Anterior cingulate cortex (tissue), 58 donors: ENCODE data around the gene ZNF684.
"Not testable (repeated sequence)": the region's sequence is repeated elsewhere in the genome, so short reads cannot be mapped to it uniquely, and the experiment has no call there.

Source experiments
- DNase-seq, 58 donors: peaks; one replicate each; lab custom pipeline; 2025; lab: John Stamatoyannopoulos, UW

The ZNF684 gene

DNA sequence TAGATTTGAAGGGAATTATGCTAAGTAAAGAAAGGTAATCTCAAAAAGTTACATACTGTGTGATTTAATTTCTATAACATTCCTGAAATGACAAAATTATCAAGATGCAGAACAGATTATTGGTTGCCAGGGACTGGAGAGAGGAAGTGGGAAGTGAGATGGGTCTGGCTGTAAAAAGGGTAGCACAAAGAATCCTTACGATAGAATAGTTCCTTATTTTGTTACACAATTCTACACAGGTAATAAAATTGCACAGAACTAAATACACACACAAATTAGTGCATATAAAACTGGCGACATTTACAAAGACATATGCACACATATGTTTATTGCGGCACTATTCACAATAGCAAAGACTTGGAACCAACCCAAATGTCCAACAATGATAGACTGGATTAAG, 33.5 kb downstream of the ZNF684 start:
- no peak for DNase-seq

DNA sequence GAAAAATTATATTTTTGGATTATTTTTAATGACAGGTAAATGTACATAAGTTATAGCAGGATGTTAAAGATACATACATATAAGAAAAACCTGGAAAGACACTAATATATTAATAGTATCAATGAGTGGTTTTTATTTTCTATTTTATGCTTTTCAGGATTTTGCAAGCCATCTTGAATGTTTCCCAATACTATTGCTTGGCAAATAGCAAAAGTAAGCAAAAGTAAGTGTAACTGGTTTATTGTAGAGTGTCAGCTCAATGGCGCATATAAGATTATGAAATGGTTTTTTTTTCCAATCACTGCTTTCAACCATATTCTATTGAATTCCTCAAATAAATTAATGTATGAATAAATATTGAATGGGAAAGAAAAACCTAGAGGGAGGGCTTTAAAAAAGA, 36.4 kb downstream of the ZNF684 start:
- no peak for DNase-seq

DNA sequence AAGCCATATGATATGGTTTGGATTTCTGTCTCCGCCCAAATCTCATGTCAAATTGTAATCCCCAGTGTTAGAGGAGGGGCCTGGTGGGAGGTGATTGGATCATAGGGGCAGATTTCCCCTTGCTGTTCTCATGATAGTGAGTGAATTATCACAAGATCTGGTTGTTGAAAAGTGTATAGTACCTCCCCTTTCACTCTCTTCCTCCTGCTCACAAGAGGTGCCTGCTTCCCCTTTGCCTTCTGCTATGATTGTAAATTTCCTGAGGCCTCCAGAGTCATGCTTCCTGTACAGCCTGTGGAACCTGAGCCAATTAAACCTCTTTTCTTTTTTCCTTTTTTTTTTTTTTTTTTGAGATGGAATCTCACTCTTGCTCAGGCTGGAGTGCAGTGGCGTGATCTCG, 43.4 kb downstream of the ZNF684 start:
- DNase-seq = not testable (repeated sequence)

DNA sequence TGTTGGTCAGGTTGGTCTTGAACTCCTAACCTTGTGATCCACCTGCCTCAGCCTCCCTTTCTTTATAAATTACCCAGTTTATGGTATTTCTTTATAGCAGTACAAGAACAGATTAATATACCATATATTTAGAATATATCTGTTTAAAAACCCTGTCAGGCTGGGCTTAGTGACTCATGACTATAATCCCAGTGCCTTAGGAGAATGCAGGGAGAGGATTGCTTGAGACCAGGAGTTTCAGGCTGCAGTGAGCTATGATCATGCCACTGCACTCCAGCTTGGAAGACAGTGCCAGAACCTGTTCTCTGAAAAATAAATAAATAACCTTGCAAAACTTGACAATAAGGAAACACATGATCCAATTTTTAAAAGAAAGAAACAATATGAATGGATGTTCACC, 43.9 kb downstream of the ZNF684 start:
- DNase-seq = no peak

DNA sequence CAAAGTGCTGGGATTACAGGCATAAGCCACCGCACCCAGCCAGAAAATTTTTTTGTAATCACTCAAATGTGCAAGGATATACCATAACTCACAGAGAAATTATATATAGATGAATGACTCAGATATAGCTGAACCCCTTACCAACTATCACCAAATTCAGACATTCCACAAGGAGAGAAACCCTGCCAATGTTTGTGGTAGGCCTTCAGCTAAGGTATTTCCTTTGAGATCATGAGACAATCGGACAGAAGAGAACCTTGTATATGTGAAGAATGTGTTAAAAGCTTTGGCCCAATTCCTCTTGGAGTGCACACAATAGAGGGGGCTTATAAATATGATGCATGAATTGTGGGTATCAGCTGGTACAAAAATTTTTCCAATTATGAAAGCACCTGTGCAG, 50.7 kb downstream of the ZNF684 start:
- DNase-seq = no peak

DNA sequence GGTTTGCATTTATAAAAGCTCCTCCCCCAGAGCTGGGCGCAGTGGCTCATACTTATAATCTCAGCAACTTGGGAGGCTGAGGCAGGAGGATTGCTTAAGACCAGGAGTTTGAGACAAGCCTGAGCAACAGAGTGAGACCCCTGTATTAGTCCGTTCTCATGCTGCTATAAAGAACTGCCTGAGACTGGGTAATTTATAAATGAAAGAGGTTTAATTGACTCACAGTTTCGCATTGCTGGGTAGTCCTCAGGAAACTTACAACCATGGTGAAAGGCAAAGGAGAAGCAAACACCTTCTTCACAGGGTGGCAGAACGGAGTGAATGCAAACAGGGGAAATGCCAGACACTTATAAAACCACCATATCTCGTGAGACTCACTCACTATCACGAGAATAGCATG, 52.5 kb downstream of the ZNF684 start:
- DNase-seq = no peak

DNA sequence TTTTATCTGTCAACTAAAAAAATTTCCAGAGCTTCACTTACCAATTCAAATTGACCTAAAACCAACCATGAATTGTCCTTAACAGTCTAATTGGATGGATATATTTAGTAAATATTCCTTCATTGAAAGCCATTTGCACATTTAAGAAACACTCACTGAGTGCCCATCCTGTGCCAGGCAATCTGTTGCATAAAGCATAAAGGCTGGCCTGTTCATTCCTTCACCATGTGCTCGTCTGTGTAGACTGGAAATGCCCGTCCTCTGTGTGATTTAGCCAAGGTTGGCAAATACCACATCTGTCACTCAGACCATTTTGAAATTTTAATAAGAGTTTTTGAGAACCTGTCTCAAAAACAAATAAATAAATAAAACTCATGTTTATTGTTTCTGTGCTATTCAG, 57.1 kb downstream of the ZNF684 start:
- peak in 6 of 58 donors; percentile 2 to 21 (median 6) for DNase-seq

DNA sequence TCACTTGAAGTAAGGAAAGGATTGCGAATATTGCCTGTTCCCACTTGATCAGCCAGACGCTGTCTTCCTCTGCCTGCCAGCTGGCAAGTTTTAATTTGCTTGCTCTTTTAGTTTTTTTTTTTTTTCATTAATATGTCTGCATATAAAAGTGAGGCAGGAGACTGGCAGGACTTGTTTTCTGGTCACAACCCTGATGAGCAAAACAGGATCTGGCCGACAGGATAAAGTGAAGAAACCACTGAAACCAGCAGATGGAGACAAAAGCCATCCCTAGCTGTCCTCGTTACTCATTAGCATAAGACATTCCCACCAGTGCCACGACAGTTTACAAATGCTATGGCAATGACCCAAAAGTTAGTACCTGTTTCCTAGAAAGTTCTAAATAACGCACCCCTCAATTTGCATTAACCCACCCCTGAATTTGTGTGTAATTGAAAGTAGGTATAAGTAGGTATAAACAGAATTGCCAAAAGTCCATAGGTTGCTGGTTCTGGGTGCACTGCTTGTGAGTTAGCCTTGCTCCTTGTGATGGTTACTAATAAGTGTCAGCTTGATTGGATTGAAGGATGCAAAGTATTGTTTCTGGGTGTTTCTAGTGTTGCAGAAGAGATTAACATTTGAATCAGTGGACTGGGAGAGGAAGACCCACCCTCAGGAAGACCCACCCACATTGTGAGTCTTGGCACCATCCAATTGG, 60.8 kb downstream of the ZNF684 start:
- peak in 23 of 58 donors; percentile 1 to 65 (median 11) for DNase-seq

DNA sequence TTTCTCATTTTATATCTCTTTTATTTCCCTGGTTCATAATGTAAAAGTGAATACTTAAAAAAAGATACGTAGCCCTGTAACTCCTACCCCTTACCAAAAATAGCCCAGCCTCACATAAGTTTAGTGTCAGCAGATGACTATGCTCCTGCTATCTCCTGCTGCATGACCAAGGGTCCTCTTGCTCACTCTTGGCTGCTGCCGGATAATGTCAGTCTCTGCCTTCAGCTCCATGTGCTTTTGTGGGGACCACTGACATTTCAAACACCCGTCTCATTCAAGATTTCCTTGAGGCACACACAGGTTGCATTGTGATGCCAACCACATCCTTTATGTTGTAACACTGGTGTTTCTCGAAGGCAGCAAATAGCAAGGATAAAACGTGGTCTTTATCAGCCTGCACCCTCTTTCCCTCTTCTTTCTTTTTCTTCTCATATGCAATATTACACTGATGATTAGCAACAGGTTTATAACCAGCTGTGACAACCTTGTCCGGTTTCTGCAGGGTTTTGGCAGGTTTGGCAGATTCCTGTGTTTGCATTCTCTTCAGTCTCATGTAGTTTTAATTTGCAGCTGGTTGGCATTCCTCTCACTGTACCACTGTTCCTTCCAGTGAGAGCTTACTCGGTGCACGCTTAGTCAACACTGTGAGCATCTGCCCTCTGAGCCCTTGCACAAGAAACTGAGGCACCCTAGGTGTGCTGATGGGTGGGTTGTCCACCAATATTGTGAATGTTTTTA, 62.2 kb downstream of the ZNF684 start:
- no peak for DNase-seq

DNA sequence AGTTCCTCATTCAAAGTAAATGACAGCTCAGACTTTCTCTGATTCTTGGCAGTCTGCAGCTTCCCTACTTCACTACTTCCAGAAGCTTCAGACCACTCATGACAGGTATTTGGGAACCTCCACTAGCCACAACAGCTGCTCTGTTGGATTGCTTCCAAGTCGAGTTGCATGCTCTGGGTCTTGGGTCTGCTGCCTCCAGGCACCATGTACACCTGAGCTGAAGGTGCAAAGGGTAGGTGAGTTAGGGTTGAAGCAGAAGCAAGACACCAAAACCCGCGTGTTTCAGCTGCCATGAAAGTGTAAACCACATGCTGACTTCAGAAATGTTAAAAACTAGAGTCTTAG, 62.7 kb downstream of the ZNF684 start:
- no peak for DNase-seq

DNA sequence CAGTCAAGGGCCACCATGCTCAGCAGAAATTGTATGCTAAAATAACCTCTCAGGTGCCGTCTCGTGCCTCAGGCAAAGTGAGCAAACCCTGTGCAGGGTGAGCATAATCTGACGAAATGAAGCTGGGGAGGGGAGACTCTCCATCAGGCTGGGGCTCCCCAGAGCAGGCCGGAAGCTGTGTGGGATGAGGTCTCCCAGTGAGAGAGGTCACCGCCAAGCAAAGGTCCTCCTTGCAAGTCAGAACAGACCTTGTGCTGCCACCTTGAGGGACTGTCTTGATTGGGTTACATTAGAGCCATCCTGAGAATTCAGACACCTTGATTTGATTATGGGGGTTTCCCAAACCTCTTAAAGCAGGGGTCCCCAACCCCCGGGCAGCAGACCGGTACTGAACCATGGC, 64.2 kb downstream of the ZNF684 start:
- no peak for DNase-seq
